Gastroesophageal sphincter (tissue), 4 donors: Measurements from ENCODE around the gene SMAD6. TPM values are rescaled to one million over a fixed set of nuclear protein-coding genes. Genes with fewer than 3 reads are reported as not detected.

Source experiments
- ATAC-seq: fragments of 150-250 bp; one replicate; pipeline ENCODE4 v1.9.1; 2016; ENCODE audit warnings: mild to moderate bottlenecking, moderate library complexity
- H3K27ac ChIP-seq, 4 donors: fragments of 200-600 bp; sonication (generic) in 3 of 4; 1 replicate in 3 of 4; 2 replicates in 1 of 4; pipeline ENCODE4 v1.5.1; 2016 to 2019
- H3K27me3 ChIP-seq: fragments of 200-600 bp; sonication (generic); one replicate; pipeline ENCODE4 v1.5.1; 2019
- H3K36me3 ChIP-seq, 2 donors: fragments of 200-600 bp; sonication (generic); one replicate each; pipeline ENCODE4 v1.5.1; 2019; ENCODE audit warnings: control low read depth in 1 of 2
- H3K4me1 ChIP-seq, 3 donors: fragments of 200-600 bp; sonication (generic); 1 replicate in 2 of 3; 2 replicates in 1 of 3; pipeline ENCODE4 v1.5.1; 2016 to 2019; ENCODE audit warnings: control low read depth in 2 of 3
- H3K4me3 ChIP-seq, 2 donors: fragments of 200-600 bp; sonication (generic); one replicate each; pipeline ENCODE4 v1.5.1; 2019; ENCODE audit warnings: mild to moderate bottlenecking in 1 of 2, moderate library complexity in 1 of 2
- H3K9me3 ChIP-seq, 3 donors: fragments of 200-600 bp; sonication (generic); one replicate each; pipeline ENCODE4 v1.5.1; 2017 to 2019; ENCODE audit warnings: control low read depth in 2 of 3
- CTCF ChIP-seq, 4 experiments: fragments of 200-600 bp in 2 of 4; fragments of 450-650 bp in 2 of 4; sonication (generic) in 1 of 4; IDR thresholded peaks; one replicate each; pipeline ENCODE4 v1.5.1; 2017 to 2019; ENCODE audit warnings: antibody characterized with exemption in 4 of 4, mild to moderate bottlenecking in 2 of 4, moderate library complexity in 2 of 4
- EP300 ChIP-seq: sonication (generic); formaldehyde crosslinking; IDR thresholded peaks from one replicate; pipeline ENCODE4 v1.6.1; 2017; ENCODE audit warnings: antibody characterized with exemption, mild to moderate bottlenecking
- POLR2A ChIP-seq, 2 donors: fragments of 450-650 bp; IDR thresholded peaks; one replicate each; pipeline ENCODE4 v1.6.1; 2017; ENCODE audit warnings: antibody characterized with exemption in 2 of 2, mild to moderate bottlenecking in 2 of 2, moderate library complexity in 1 of 2
- POLR2AphosphoS5 ChIP-seq: sonication (generic); formaldehyde crosslinking; IDR thresholded peaks from one replicate; pipeline ENCODE4 v1.6.1; 2017; ENCODE audit warnings: antibody characterized with exemption
- WGBS, 2 donors: methylation state at CpG; one replicate each; pipeline ENCODE4 v1.1.5; 2018; ENCODE audit warnings: low coverage in 1 of 2; 5-methylcytosine and 5-hydroxymethylcytosine counted together
- total RNA-seq, 4 donors: library from RNA; depleted of rRNA; stranded (reverse); fragments of >200 nt; gene quantifications; one replicate each; pipeline ENCODE4 v1.1.0, GENCODE V29; 2016

The SMAD6 gene
- total RNA-seq, 4 donors from 2014 or later: 9.9 to 11.2 (median 10.9) TPM

GRCh38 chr15:66711260-66711659 is 9.2 kb downstream of the SMAD6 start:
- H3K27me3 ChIP-seq: no peaks in the 10 kb centered on the region
- no peaks in the 10 kb centered on the region for H3K9me3 ChIP-seq
- peaks cover 0 to 62% (median 14%) of the 10 kb centered on the region in 3 donors for H3K4me1 ChIP-seq
- 71% methylated on average over 2 of the region's 2 CpGs; no CpG with 5 or more reads in 1 of the 2 donors for WGBS, 2 donors
- TF ChIP-seq POLR2AphosphoS5: no peak
- TF ChIP-seq EP300: no peak
- no peak for TF ChIP-seq CTCF (IDR thresholded peaks at IDR 0.05)
- no peak for TF ChIP-seq POLR2A (IDR thresholded peaks at IDR 0.05)
- no peak for ATAC-seq
- no peak overlapping the region for H3K4me3 ChIP-seq
- peak overlapping the region in 1 of 4 donors; percentile 14 for H3K27ac ChIP-seq
- peaks cover 0 to 5% of the 10 kb centered on the region in 2 donors for H3K36me3 ChIP-seq

GRCh38 chr15:66711862-66712261 is 9.8 kb downstream of the SMAD6 start:
- Histone ChIP-seq H3K4me1 (peaks cover 0 to 59% (median 10%) of the 10 kb centered on the region in 3 donors), H3K36me3 (peaks cover 0 to 11% of the 10 kb centered on the region in 2 donors), H3K27me3 (no peaks in the 10 kb centered on the region), H3K9me3 (no peaks in the 10 kb centered on the region), H3K27ac (no peak overlapping the region), H3K4me3 (no peak overlapping the region)
- no peak for ATAC-seq
- no peak for TF ChIP-seq POLR2AphosphoS5
- WGBS, 2 donors: 27 to 83% methylated on average over 1 to 5 of the region's 5 CpGs

- TF ChIP-seq CTCF (IDR thresholded peaks at IDR 0.05) (no peak), POLR2AphosphoS5 (no peak), POLR2A (IDR thresholded peaks at IDR 0.05) (no peak), EP300 (no peak)
- no peak for ATAC-seq
- Histone ChIP-seq H3K9me3 (no peaks in the 10 kb centered on the region), H3K27ac (no peak overlapping the region), H3K36me3 (peaks cover 0 to 22% of the 10 kb centered on the region in 2 donors), H3K4me1 (peaks cover 0 to 48% (median 4%) of the 10 kb centered on the region in 3 donors), H3K27me3 (no peaks in the 10 kb centered on the region), H3K4me3 (no peak overlapping the region)
- 83 to 85% methylated on average over 3 to 8 of the region's 8 CpGs for WGBS, 2 donors
These were observed 11.9 kb downstream of the SMAD6 start for GRCh38 chr15:66713843-66714508.

GRCh38 chr15:66714543-66714981 is 12.5 kb downstream of the SMAD6 start:
- WGBS, 2 donors: 28 to 59% methylated on average over 3 to 5 of the region's 6 CpGs
- Histone ChIP-seq H3K4me1 (peaks cover 0 to 47% (median 4%) of the 10 kb centered on the region in 3 donors), H3K27ac (peak overlapping the region in 2 of 4 donors; percentile 9 to 23), H3K9me3 (no peaks in the 10 kb centered on the region), H3K36me3 (peaks cover 0 to 25% of the 10 kb centered on the region in 2 donors), H3K27me3 (no peaks in the 10 kb centered on the region), H3K4me3 (no peak overlapping the region)
- no peak for ATAC-seq
- TF ChIP-seq CTCF (IDR thresholded peaks at IDR 0.05) (no peak), EP300 (no peak), POLR2AphosphoS5 (no peak), POLR2A (IDR thresholded peaks at IDR 0.05) (no peak)

- TF ChIP-seq POLR2AphosphoS5 (no peak), CTCF (IDR thresholded peaks at IDR 0.05) (no peak), POLR2A (IDR thresholded peaks at IDR 0.05) (no peak), EP300 (no peak)
- H3K27ac ChIP-seq: no peak overlapping the region
- peaks cover 0 to 25% of the 10 kb centered on the region in 2 donors for H3K36me3 ChIP-seq
- H3K4me1 ChIP-seq: peaks cover 0 to 43% (median 4%) of the 10 kb centered on the region in 3 donors
- no peaks in the 10 kb centered on the region for H3K27me3 ChIP-seq
- no peak overlapping the region for H3K4me3 ChIP-seq
- H3K9me3 ChIP-seq: no peaks in the 10 kb centered on the region
- WGBS, 2 donors: 44 to 50% methylated on average over 2 to 3 of the region's 6 CpGs
- ATAC-seq: no peak
These were observed 13.2 kb downstream of the SMAD6 start for GRCh38 chr15:66715181-66715624.
